Keratinocyte (primary cell): Measurements from ENCODE around the gene UPK1A. TPM values are rescaled to one million over a fixed set of nuclear protein-coding genes. Genes with fewer than 3 reads are reported as not detected.

Source experiments
- DNase-seq: peaks from one replicate; pipeline ENCODE4 v3.0.0-alpha.2; 2011; ENCODE audit warnings: low read depth, missing footprints, low spot score
- FAIRE-seq: peaks from 2 replicates; lab custom pipeline; 2011; peaks lifted over from hg19 to GRCh38; lab: Jason Lieb, UNC
- H2AFZ ChIP-seq: 2 replicates; pipeline ENCODE4 v1.6.0; 2012; ENCODE audit warnings: low read length, control low read depth, inconsistent platforms; ENCODE audit not compliant: control insufficient read depth
- H3K27ac ChIP-seq: 2 replicates; pipeline ENCODE4 v1.5.1; 2011; ENCODE audit warnings: low read length; ENCODE audit not compliant: control insufficient read depth, insufficient read depth
- H3K27me3 ChIP-seq: 3 replicates; pipeline ENCODE4 v1.6.0; 2011; ENCODE audit warnings: low read length; ENCODE audit not compliant: control insufficient read depth, insufficient read depth; ENCODE audit errors: extremely low read depth
- H3K36me3 ChIP-seq, 2 experiments: 2 replicates in 1 of 2; 3 replicates in 1 of 2; pipeline ENCODE4 v1.5.1; 2011; ENCODE audit warnings: low read length in 2 of 2, mild to moderate bottlenecking in 1 of 2; ENCODE audit not compliant: control insufficient read depth in 2 of 2, insufficient read depth in 2 of 2; ENCODE audit errors: extremely low read depth in 1 of 2
- H3K4me1 ChIP-seq: 3 replicates; pipeline ENCODE4 v1.5.1; 2011; ENCODE audit warnings: low read length; ENCODE audit not compliant: control insufficient read depth, insufficient read depth; ENCODE audit errors: extremely low read depth
- H3K4me2 ChIP-seq: 3 replicates; pipeline ENCODE4 v1.6.0; 2011; ENCODE audit warnings: low read depth, low read length; ENCODE audit not compliant: control insufficient read depth, insufficient read depth; ENCODE audit errors: extremely low read depth
- H3K4me3 ChIP-seq, 3 experiments: fragments of 200-600 bp in 1 of 3; sonication (generic) in 1 of 3; 2 replicates in 2 of 3; 3 replicates in 1 of 3; pipeline ENCODE4 v1.5.1; 2011 to 2016; ENCODE audit warnings: low read length in 3 of 3, mild to moderate bottlenecking in 3 of 3, control low read depth in 2 of 3, inconsistent platforms in 1 of 3, low read depth in 1 of 3, mixed read lengths in 1 of 3, mixed run types in 1 of 3, moderate library complexity in 1 of 3; ENCODE audit not compliant: control insufficient read depth in 2 of 3, insufficient read depth in 2 of 3; ENCODE audit errors: extremely low read depth in 1 of 3
- H3K79me2 ChIP-seq: 2 replicates; pipeline ENCODE4 v1.6.0; 2012; ENCODE audit warnings: low read length; ENCODE audit not compliant: control insufficient read depth, insufficient read depth
- H3K9ac ChIP-seq: 3 replicates; pipeline ENCODE4 v1.6.0; 2011; ENCODE audit warnings: low read length; ENCODE audit not compliant: control insufficient read depth, insufficient read depth; ENCODE audit errors: extremely low read depth
- H3K9me1 ChIP-seq: 3 replicates; pipeline ENCODE4 v1.6.0; 2011; ENCODE audit warnings: low read length; ENCODE audit not compliant: control insufficient read depth, insufficient read depth; ENCODE audit errors: extremely low read depth
- H3K9me3 ChIP-seq: 2 replicates; pipeline ENCODE4 v1.5.1; 2012; ENCODE audit warnings: low read depth, low read length; ENCODE audit not compliant: control insufficient read depth
- H4K20me1 ChIP-seq: 3 replicates; pipeline ENCODE4 v1.6.0; 2011; ENCODE audit warnings: low read length; ENCODE audit not compliant: control insufficient read depth, insufficient read depth; ENCODE audit errors: extremely low read depth
- EZH2 ChIP-seq: IDR thresholded peaks from one replicate; pipeline ENCODE4 v1.6.1; 2012; ENCODE audit warnings: inconsistent platforms, mild to moderate bottlenecking, low read length, moderate library complexity
- dilution Hi-C: fragments of 300-500 bp; cut with MboI; formaldehyde crosslinking; loops from one replicate; pipeline ENCODE4 v1.7.0; 2020; ENCODE audit warnings: low sequenced_read_pairs; ENCODE audit not compliant: extremely low pct_ligation_motif_present
- polyA plus RNA-seq, 5 experiments: library from polyadenylated mRNA; depleted of rRNA in 3 of 5; stranded (reverse) in 3 of 5; stranded (forward) in 1 of 5; unstranded in 1 of 5; fragments of >200 nt; gene quantifications; 1 replicate in 1 of 5; 2 replicates in 3 of 5; 3 replicates in 1 of 5; pipeline versions ENCODE4 v1.2.1 to v1.2.3, GENCODE V29; 2011 to 2012; ENCODE audit warnings: missing spikeins in 2 of 5, low read depth in 1 of 5, low replicate concordance in 1 of 5
- TF ChIP-seq, protein P1 (sequence below), 3 experiments: IDR thresholded peaks in 1 of 3; conservative IDR thresholded peaks in 1 of 3; optimal IDR thresholded peaks in 1 of 3; 2 replicates in 2 of 3; 3 replicates in 1 of 3; pipeline versions ENCODE3 to v1.5.1; 2011; ENCODE audit warnings: low read length in 3 of 3, mild to moderate bottlenecking in 3 of 3, moderate library complexity in 2 of 3, control low read depth in 1 of 3, inconsistent platforms in 1 of 3; ENCODE audit not compliant: insufficient read depth in 2 of 3; ENCODE audit errors: extremely low read depth in 1 of 3

The UPK1A gene
- polyA plus RNA-seq, 1 donor (not counting 4 experiments of a cell fraction or from before 2014, with no cell fraction given): 0.09 TPM

DNA sequence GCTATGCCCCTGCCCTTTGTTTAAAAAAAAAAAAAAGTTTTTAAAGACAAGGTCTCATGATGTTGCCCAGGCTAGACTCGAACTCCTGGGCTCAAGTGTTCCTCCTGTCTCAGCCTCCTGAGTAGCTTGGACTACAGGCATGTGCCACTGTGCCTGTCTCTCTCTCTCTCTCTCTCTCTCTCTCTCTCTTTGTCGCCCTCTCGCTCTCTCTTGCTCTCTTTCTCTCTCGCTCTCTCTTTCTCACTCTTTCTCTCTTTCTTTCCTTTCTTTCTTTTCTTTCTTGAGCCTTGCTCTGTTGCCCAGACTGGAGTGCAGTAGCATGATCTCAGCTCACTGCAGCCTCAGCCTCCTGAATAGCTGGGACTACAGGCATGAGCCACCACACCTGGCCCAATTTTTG lies 10.7 kb upstream of the UPK1A start:
- Histone ChIP-seq H2AFZ (no peak overlapping the region), H3K36me3 (peaks cover 24 to 27% of the 10 kb centered on the region in 2 experiments), H4K20me1 (no peaks in the 10 kb centered on the region), H3K9me3 (no peaks in the 10 kb centered on the region), H3K27me3 (no peaks in the 10 kb centered on the region), H3K9ac (no peak overlapping the region), H3K79me2 (peaks cover 10% of the 10 kb centered on the region), H3K4me2 (no peak overlapping the region), H3K4me1 (no peaks in the 10 kb centered on the region), H3K27ac (no peak overlapping the region), H3K9me1 (no peaks in the 10 kb centered on the region), H3K4me3 (no peak overlapping the region)
- dilution Hi-C loops: no loop called here
- TF ChIP-seq, protein P1, sequence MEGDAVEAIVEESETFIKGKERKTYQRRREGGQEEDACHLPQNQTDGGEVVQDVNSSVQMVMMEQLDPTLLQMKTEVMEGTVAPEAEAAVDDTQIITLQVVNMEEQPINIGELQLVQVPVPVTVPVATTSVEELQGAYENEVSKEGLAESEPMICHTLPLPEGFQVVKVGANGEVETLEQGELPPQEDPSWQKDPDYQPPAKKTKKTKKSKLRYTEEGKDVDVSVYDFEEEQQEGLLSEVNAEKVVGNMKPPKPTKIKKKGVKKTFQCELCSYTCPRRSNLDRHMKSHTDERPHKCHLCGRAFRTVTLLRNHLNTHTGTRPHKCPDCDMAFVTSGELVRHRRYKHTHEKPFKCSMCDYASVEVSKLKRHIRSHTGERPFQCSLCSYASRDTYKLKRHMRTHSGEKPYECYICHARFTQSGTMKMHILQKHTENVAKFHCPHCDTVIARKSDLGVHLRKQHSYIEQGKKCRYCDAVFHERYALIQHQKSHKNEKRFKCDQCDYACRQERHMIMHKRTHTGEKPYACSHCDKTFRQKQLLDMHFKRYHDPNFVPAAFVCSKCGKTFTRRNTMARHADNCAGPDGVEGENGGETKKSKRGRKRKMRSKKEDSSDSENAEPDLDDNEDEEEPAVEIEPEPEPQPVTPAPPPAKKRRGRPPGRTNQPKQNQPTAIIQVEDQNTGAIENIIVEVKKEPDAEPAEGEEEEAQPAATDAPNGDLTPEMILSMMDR (optimal IDR thresholded peaks at IDR 0.05 in 1 of 3, IDR thresholded peaks at IDR 0.05 in 1 of 3, conservative IDR thresholded peaks at IDR 0.05 in 1 of 3; ENCODE audit: extremely low read depth in 1 of 3, insufficient read depth in 2 of 3, low read length in 3 of 3): no peak
- no peak for TF ChIP-seq EZH2
- no peak for DNase-seq
- no peak for FAIRE-seq

DNA sequence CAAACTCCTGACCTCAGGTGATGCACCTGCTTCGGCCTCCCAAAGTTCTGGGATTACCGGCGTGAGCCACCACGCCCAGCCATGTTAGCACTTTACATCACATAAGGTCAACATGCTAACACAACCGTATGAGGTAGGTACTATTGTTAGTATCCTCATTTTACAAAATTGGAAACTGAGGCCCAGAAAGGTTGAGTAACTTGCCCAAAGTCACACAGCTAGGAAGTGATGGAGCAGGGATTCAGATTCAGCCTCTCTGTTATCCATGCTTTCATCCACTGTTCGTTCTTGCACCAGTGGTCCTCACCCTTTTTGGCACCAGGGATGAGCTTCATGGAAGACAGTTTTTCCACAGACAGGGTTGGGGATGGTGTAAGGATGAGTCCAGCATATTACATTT lies 9.6 kb upstream of the UPK1A start:
- Histone ChIP-seq H3K9me3 (no peaks in the 10 kb centered on the region), H4K20me1 (no peaks in the 10 kb centered on the region), H3K4me3 (no peak overlapping the region), H3K9me1 (no peaks in the 10 kb centered on the region), H3K27me3 (no peaks in the 10 kb centered on the region), H3K4me2 (no peak overlapping the region), H3K9ac (no peak overlapping the region), H3K36me3 (peaks cover 21 to 22% of the 10 kb centered on the region in 2 experiments), H3K27ac (no peak overlapping the region), H3K4me1 (no peaks in the 10 kb centered on the region), H2AFZ (no peak overlapping the region), H3K79me2 (peaks cover 3% of the 10 kb centered on the region)
- dilution Hi-C loops: no loop called here
- TF ChIP-seq EZH2: no peak
- TF ChIP-seq, protein P1 (optimal IDR thresholded peaks at IDR 0.05 in 1 of 3, IDR thresholded peaks at IDR 0.05 in 1 of 3, conservative IDR thresholded peaks at IDR 0.05 in 1 of 3; ENCODE audit: extremely low read depth in 1 of 3, insufficient read depth in 2 of 3, low read length in 3 of 3): no peak
- FAIRE-seq (no peak), DNase-seq (no peak)
